ENCODE measurements around the gene KCNIP4.

KCNIP4 gene

DNA sequence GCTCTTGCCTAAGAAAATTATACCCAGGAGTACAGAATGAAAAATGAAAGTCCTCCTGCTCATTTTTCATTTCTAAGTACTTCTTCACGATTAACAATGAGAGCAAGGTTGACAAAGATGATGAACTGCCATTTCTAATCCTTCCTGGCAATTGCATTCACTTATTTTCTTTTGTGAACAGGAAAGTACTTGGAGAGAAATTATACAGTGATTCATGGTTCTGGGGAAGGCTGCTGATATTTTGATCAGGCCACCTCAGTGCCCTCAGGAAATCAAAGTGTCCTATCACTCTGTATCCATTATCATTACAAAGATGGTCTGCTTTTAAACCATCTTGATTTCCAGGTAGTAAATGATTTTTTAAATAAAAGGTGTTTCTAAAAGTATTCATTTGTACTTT lies 780.9 kb downstream of the KCNIP4 start:
- DNase-seq: no peak

- DNase-seq: no peak
Measured at GRCh38 chr4:21155367-21155766, 793.2 kb downstream of the KCNIP4 start.

- DNase-seq: no peak
Measured at GRCh38 chr4:21139327-21139726, 809.2 kb downstream of the KCNIP4 start.

DNA sequence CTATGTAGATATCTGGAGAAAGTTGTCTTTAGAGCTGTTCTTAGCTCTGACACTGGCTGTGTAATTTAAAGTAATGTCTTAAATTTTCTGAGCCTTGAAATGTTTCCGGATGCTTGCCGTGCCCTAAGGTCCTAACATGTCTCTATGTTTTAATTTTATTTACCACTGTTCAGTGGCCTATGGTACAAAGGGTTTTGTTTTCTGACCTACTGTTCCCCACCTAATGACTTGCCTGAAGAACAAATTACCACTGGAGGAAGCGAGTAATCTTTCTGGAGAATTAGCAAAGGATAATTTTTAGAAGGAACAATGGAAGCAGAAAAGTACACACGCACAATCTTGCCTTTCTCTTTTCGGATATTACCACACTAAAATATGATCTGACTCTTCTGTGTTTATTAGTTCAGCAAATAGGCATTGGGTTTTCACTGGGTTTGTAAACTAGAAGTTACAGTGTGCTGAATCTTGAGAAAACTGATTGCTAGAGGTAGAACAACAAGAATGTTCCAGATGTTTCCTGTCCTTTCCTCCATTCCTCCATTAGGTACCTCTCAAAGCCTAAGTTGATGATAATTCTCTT lies 812.4 kb downstream of the KCNIP4 start:
- DNase-seq: no peak

- DNase-seq: no peak
Measured at GRCh38 chr4:21134994-21135393, 813.6 kb downstream of the KCNIP4 start.

DNA sequence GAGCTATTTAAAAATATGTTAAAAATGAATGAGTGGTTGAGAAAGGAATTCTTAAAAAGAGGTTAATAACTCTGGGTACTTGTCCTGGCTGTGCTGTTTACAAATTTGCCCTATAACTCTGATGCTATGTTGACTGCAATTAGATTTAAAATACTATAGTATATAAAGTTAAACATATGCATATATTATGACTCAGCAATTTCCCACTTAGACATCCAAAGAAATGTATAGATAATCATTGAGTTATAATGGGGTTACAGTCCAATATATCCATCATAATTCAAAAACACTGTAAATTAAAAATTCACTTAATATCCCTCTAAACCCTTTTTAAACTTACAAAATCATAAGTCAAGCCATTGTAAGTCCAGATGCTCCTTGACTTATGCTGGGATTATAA lies 818.0 kb downstream of the KCNIP4 start:
- no peak for DNase-seq

DNA sequence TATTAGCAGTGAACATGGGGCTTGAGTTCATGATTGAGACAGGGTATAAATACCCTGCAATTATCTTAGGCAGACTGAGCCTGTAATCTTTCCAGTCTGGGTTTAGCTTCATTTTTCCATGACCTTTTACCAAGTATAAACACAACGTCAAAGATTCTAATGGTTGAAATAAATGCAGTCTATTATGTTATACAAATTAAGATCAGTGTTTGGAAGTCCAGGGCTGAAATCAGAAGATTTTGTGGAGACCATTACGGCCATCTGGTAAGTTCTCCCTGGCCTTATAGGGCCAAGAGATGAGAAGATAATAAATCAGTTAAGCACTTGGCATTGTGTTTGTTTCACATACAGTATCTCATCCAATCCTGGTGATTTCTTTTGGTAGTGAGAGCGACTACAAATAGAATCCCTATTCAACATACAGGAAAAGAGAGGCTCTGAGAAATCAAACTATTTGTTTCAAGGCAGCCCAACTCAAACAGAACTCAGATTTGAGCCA lies 822.5 kb downstream of the KCNIP4 start:
- no peak for DNase-seq

GRCh38 chr4:21118301-21118700 lies 830.3 kb downstream of the KCNIP4 start:
- DNase-seq: no peak

DNA sequence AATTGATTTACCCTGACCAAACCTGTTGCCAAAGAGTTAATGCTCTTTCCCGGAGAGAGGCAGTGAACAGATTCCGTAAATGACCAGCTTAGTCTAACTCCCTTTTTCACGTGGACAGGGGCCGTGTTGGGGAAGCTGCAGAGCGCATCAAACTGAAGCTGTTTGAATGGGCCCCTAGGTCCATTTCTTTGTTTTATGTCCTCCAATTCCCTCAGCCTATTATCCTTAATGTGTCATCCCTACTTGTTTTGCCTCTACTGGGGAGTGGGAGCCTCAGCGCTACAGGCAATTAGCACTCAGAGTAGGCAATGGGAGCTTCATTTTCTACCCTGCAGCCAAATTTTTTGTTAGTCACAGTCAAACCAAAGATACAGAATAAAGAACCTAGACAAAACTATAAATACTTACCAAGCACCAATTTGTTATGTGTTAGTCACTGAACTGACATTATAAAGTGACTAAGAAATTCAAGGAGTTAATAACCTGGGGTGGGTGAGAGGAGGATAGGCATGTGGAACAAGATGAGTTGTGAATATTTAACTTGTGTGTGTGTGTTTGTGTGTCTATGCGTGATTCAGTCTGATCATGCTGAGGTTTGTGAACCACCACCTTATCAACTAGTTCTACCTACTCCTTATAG lies 830.9 kb downstream of the KCNIP4 start:
- no peak for DNase-seq

GRCh38 chr4:21113496-21114223 lies 834.9 kb downstream of the KCNIP4 start:
- DNase-seq: no peak

DNA sequence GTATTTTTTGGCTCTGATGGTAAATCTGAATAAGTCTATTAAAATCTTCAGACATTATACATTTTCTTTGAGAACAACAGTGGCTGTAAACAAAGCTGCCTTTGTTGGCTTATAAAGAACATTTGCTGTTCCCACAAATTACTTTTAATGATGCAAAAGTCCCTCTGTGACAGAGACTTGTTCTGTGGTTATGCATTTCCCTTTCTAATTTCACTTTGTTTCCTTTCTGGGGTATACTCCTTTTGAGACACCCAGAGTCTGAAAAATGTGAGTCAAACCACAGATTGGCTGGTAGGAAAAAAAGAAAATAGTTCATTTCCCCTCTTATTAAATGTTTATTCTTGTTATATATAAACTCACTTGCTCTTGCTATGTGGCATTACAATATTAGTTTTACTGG lies 845.9 kb downstream of the KCNIP4 start:
- DNase-seq: no peak

GRCh38 chr4:21097865-21098264 lies 850.7 kb downstream of the KCNIP4 start:
- no peak for DNase-seq

- no peak for DNase-seq
Measured at GRCh38 chr4:21097026-21097425, 851.5 kb downstream of the KCNIP4 start.

DNA sequence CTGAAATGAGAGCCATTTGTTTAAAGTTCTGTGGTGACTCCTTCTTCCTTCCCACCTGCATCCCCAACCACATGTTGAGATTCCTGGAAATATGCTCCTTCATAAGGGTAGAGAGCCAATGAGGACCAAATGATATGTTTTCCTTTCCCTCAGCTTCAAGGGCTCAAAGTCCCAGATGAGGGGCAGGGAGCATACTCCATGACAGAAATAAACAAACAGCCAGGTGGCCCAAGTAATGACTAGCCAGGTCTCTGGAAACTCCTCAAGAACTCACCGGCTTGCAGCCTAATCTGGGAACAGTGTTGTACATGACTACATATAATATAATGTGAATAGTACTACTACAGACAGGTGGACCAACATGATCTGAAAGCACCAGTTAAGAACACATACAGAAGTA lies 856.0 kb downstream of the KCNIP4 start:
- no peak for DNase-seq

DNA sequence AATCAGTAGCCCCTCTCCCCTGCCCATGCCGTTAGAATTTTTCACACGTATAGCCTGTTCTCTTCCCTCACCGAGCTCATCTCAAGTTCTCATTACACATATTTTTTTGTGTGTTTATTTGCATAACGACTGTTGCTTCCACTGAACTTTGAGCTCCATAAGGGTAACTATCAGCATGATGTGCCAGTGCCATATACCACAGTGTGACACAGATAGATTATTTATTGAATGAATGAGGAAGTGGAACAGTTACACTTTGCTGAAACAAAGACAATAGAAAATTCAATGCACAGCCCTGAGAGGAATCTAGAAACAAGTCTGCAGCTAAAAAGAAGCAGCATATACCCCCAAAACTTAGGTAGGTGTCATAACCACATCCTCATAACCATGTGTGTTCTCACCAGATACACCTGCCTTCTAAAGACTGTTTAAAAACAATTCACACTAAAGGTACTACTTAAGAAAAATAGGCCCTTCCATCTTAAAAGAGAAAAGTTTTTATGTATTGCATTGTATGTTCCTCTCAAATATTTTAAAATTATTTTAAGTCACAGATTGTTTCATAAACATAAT lies 858.4 kb downstream of the KCNIP4 start:
- no peak for DNase-seq

GRCh38 chr4:21083413-21083812 lies 865.2 kb downstream of the KCNIP4 start:
- DNase-seq: no peak

DNA sequence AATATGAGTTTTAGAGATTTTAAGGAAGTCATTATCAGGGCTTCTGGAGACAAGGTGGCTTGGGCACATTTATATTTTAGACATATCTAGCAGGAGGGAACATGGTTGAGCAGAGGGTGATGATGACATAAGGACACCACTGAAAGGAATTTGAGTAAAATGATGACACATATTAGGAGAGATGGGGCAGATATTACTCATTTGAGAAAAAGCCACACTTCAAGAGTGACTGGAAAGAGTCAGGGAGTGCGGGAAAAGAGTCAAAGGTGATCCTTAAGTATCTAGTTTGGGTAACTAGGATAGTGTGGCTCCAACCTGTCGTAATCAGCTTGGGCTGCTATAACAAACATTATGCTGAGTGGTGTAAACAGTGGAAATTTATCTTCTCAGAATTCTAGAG lies 870.6 kb downstream of the KCNIP4 start:
- DNase-seq: no peak

DNA sequence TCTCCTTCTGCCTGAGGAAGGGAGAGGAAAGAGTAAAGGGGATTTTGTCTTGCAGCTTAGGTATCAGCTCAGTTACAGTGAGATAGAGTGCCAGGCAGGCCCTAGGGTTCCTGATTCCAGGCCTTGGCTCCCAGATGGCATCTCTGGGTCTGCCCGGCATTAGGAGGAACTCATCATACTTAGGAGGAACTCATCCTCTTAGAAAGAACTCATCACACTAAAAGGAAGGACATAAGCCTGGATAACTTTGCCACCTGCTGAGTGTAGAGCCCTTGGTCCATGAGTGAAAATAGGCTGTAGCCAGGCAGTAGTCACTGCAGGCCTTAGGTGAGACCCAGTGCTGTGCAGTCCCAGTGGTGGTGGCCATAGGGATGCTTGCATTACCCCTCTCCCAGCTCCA lies 881.2 kb downstream of the KCNIP4 start:
- no peak for DNase-seq

DNA sequence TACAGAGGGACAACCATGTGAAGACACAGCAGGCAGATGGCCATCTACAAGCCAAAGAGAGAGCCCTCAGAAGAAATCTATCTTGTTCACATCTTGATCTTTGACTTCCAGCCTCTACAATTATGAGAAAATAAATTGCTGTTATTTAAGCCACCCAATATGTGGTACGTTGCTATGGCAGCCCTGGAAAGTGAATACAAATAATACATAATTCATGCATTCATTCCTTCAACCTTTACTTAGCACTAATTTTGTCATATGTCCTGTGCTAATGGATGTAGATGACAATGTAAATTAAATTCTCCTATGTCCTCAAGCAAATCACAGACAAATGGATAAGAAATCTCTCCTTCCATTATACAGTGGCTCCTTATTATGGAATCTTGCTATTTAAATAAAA lies 886.7 kb downstream of the KCNIP4 start:
- DNase-seq: no peak

DNA sequence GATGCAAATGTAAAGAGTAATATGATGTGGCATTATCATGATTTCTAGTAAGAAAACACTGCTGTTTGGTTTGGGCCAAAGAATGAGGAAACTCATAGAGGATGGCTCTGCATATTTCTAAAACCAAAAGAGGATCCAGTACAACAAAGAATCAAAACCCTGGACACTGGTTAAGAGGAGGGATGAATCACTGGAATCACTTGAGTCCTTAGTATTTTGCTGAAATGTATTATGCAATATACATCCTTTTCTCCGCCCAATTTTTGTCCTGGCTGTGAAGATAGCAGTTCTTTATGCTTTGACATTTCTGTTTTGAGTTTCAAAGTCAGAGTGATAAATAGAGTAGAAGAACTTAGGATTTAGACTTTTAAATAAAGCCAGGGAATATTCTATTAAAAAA lies 902.4 kb downstream of the KCNIP4 start:
- DNase-seq: no peak

GRCh38 chr4:21045119-21045518 lies 903.5 kb downstream of the KCNIP4 start:
- no peak for DNase-seq

DNA sequence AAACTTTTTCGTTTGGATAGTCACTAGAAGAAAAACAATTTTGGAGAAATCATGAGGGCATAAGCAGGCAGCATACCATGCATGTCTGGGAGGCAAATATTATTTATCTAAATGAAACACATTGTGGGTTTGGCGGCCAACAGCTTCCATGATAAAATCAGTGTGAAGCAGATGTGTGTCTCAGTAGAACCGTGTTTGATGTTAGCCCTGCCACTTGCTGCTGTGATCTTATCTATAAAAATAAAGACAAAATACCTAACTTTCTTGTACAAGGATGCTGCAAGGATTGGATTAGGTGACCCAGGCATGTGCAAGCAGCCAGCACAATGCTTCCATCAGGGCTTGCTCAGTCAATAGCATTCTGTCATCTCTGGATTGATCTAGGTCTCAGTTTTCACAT lies 906.9 kb downstream of the KCNIP4 start:
- no peak for DNase-seq

GRCh38 chr4:21034728-21035127 lies 913.8 kb downstream of the KCNIP4 start:
- DNase-seq: no peak

Measured in suppressor macrophage (primary cell).